Left colon (tissue), 2 donors: ENCODE measurements around the gene LIPG. TPM values are rescaled to one million over a fixed set of nuclear protein-coding genes. Genes with fewer than 3 reads are reported as not detected.
"Not testable (repeated sequence)": the region's sequence is repeated elsewhere in the genome, so short reads cannot be mapped to it uniquely, and the experiment has no call there.

Experiments used
- ATAC-seq: fragments of 200-7000 bp; cut with Tn5 transposase; one replicate; pipeline ENCODE4 v1.9.1; 2020; ENCODE audit warnings: mild to moderate bottlenecking, moderate library complexity
- DNase-seq, 2 donors: peaks; one replicate each; pipeline ENCODE4 v3.0.0-alpha.2; 2020
- intact Hi-C, 2 donors: fragments of 100-400 bp; cut with DNase I in 1 of 2; cut with micrococcal nuclease in 1 of 2; formaldehyde crosslinking; loops; one replicate each; pipeline versions ENCODE4 v1.11.2 to v1.14.0; 2022; cut with DNase I, micrococcal nuclease
- total RNA-seq, 2 donors: library from RNA; stranded (reverse); fragmentation: NEBNext Ultra II Directional; extraction: Animal tissue kit (Norgen Biotek cat#: 25700); gene quantifications; one replicate each; pipeline ENCODE4 v1.2.1, GENCODE V29; 2021
- donor health status: DM: no; HTN: no; CAD: no.
- donor health status: DM: yes; HTN: yes; CAD: no.

Gene LIPG
- total RNA-seq, 2 donors from 2014 or later: 14.2 to 39.0 TPM

DNA sequence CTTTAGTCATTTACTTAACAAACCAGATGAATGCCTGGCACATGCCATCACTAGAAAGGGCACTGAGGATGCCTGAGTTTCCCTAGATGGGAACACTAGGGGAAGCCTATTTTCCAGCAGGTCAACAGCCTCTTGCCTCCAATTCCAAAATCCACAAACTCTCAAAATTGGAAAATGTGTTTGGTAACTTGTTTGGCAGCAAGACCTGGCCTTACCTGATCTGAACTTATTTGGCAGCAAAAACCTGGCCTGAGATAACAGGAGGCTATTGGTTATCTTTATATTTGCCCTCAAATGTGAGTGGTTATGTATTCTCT is 2.6 kb downstream of the LIPG start:
- DNase-seq (no peak), ATAC-seq (no peak)
- intact Hi-C loops: no loop called here

DNA sequence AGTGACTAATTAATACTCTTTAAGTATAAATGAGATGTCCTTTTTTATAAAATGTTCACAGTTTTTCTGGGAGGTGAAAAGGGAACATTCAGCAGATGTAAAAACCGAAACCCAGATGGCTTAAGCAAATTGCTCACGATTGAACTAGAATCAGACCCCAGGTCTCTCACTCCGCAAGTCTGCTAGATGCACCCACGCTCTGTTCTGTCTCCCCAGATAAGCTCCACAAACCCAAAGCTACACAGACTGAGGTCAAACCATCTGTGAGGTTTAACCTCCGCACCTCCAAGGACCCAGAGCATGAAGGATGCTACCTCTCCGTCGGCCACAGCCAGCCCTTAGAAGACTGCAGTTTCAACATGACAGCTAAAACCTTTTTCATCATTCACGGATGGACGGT is 3.2 kb downstream of the LIPG start:
- ATAC-seq (no peak), DNase-seq (no peak)
- intact Hi-C loops: no loop called here

DNA sequence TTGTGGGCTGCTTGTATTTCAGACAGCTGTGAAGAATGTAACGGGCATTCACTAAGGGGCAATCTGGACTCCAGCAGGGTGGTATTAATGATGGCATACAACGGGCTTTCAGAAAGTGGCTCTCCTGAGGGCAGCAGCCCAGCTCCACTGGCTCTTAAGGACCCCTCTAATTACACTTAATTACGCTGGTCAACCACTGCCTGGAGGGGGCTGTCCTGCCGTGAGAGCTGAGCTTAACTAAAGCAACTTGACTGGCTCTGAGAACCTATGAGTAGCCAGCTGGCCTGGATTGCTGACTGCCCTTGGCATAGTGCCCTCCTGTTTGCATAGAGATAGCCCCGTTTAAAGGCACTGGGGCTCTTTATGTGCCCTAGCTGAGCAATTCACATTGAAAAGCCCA is 3.8 kb downstream of the LIPG start:
- DNase-seq: no peak
- ATAC-seq: no peak
- intact Hi-C loops: no loop called here

DNA sequence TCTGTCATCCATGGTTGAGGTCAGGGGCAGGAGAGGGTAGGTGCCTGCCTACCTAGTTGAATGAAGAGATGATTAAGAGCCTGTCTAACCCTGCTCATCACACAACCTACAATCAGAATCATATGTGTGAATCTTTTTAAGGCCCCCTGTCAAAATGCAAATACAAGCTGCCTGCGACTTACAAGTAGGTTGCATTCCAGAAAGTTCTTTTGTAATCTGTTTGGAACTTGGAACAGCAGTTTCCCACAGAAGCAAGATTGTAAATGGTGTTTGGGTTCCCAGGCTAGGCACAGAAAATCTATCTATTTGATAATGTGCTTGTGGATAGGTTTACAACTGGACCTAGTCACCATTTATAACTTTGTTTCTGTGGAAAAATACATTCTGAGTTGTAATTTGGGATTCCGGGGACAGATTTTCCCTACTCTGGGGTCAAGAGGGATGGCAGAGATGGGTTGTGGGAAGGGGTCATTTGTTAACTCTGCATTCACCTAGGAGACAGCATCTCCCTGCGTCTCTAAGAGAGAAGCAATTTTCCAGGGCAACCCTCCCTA is 4.4 kb downstream of the LIPG start:
- DNase-seq: no peak
- intact Hi-C loops: no loop called here
- no peak for ATAC-seq

DNA sequence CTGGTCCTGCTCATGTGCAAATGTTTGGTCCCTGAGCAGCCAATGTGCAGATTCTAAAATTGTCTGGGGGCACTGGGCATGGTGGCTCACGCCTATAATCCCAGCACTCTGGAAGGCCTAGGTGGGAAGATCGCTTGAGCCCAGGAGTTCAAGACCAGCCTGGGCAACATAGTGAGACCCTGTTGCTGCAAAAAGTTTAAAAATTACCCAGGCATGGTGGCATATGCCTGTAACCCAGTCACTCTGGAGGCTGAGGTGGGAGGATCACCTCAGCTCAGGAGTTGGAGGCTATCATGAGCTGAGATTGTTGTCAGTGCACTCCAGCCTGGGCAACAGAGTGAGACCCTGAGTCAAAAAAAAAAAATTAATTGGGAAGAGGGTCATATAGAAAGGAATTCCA is 5.1 kb downstream of the LIPG start:
- intact Hi-C loops: no loop called here
- DNase-seq: no peak
- no peak for ATAC-seq

GRCh38 chr18:49569724-49570123 is 7.9 kb downstream of the LIPG start:
- ATAC-seq (no peak), DNase-seq (no peak)
- intact Hi-C loops: no loop called here

DNA sequence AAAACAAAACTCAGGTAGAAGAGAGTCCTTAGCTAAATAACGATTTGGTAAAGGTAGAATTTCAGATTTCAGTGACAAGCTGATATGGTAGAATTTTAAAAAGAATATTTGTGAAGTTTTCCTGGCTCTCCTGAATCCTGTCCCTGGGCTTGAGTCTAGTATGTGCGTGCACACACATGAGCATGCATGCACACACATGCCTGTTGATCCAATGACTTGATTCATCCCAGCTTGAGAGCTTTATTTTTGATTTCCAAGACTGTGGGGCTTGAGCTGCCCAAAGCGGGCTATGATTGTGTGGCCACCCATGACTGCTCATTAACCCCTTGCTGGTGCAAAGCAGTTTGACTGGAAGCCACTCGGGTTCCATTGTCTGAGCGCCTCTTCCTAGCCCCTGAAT is 9.0 kb downstream of the LIPG start:
- DNase-seq (no peak), ATAC-seq (no peak)
- intact Hi-C loops: no loop called here

DNA sequence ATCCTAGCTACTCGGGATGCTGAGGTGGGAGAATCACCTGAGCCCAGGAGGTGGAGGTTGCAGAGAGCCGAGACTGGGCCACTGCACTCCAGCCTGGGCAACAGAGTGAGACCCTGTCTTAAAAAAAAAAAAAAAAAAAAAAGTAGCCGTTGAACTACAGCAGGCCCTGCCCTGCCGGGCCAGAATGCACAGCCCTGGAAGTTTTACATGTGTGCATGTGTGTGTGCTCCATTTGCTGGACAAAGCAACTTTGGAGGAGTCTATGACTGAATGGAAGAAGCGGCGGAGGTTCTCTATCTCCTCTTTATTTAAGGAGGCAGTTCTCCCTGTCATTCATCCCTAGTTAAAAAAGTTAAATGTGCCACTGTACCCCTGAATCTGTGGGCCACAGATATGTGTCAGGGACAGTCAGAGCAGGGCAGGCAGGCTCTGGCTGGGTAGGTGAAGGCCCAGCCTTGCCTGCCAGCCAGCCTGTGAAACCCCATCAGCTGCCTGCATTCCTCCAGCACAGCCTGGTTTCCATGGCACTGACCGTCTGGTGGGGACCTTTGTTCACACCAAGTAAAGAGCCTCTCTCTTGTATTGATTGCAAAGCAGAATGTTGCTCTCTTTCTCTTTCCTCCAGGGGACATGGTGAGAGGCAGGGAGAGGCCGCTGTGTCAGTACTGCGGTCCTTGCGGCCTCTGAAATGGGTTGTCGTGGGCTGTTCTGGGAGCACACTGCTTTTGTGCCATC is 10.9 kb downstream of the LIPG start:
- DNase-seq (no peak), ATAC-seq (no peak)
- intact Hi-C loops: no loop called here

DNA sequence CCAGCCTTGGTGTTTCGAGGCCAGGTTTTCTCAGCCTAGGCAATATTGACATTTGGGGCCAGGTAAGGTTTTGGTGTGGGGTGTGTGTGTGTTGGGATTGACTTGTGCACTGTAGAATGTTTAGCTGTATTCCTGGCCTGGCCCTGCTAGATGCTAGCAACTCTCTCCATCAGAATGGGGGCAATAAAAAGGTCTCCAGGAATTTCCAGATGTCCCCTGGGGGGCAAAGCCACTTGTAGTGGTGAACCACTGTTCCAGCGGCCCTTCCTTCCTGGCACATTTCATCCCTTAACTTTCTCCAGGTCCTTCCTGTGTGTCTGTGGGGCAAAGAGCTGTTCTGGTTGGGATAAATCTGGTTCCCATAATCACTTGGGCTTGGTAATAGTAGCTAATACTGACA is 12.0 kb downstream of the LIPG start:
- no peak for ATAC-seq
- intact Hi-C loops: no loop called here
- DNase-seq: no peak

- ATAC-seq, intact Hi-C loops, DNase-seq: not testable (repeated sequence)
Observed at GRCh38 chr18:49579041-49579440, 17.2 kb downstream of the LIPG start.

- ATAC-seq, intact Hi-C loops, DNase-seq: not testable (repeated sequence)
Observed at GRCh38 chr18:49579583-49579982, 17.7 kb downstream of the LIPG start.

- ATAC-seq: no peak
- DNase-seq: no peak
- intact Hi-C loops: no loop called here
Observed at GRCh38 chr18:49580279-49580678, 18.4 kb downstream of the LIPG start.

DNA sequence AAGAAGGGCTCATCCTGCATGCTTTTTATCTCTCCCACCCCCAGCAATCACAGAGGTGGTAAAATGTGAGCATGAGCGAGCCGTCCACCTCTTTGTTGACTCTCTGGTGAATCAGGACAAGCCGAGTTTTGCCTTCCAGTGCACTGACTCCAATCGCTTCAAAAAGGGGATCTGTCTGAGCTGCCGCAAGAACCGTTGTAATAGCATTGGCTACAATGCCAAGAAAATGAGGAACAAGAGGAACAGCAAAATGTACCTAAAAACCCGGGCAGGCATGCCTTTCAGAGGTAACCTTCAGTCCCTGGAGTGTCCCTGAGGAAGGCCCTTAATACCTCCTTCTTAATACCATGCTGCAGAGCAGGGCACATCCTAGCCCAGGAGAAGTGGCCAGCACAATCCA is 19.5 kb downstream of the LIPG start:
- intact Hi-C loops: no loop called here
- ATAC-seq: no peak
- DNase-seq: no peak

DNA sequence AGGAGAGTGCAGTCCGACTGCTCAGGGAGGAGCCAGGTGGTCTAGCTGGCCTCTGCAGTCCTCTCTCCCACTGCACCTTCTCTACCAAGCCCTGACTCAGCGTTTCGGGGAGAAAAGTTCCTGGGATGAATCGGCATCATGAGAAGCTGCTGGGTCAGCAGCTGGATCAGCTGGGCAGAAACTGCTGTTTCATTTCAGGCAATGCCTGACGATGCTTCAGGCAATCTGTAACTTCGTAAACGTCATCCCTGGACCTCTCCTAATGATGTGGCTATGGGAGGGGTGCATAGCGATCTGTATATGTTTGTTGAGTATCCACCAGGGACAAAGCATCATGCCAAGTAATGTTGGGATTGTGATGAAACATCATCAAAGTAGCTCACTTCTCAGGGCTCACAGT is 20.7 kb downstream of the LIPG start:
- intact Hi-C loops: no loop called here
- no peak for DNase-seq
- no peak for ATAC-seq

GRCh38 chr18:49584394-49584793 is 22.5 kb downstream of the LIPG start:
- ATAC-seq: no peak
- no peak for DNase-seq

DNA sequence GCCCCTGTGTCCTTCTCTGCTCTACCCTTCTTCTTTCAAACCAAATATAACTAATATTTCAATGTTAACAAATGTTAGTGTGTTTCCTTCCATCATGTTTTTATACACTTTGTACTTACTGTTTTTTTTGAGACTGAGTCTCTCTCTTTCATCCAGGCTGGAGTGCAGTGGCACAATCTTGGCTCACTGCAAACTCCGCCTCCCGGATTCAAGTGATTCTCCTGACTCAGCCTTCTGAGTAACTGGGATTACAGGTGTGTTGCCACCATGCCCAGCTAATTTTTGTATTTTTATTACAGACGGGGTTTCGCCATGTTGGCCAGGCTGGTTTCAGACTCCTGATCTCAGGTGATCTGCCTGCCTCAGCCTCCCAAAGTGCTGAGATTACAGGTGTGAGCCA is 23.1 kb downstream of the LIPG start:
- intact Hi-C loops, DNase-seq, ATAC-seq: not testable (repeated sequence)

More at GRCh38 chr18:49584394-49584793, 22.5 kb downstream of the LIPG start:
- intact Hi-C loops: no loop called here

DNA sequence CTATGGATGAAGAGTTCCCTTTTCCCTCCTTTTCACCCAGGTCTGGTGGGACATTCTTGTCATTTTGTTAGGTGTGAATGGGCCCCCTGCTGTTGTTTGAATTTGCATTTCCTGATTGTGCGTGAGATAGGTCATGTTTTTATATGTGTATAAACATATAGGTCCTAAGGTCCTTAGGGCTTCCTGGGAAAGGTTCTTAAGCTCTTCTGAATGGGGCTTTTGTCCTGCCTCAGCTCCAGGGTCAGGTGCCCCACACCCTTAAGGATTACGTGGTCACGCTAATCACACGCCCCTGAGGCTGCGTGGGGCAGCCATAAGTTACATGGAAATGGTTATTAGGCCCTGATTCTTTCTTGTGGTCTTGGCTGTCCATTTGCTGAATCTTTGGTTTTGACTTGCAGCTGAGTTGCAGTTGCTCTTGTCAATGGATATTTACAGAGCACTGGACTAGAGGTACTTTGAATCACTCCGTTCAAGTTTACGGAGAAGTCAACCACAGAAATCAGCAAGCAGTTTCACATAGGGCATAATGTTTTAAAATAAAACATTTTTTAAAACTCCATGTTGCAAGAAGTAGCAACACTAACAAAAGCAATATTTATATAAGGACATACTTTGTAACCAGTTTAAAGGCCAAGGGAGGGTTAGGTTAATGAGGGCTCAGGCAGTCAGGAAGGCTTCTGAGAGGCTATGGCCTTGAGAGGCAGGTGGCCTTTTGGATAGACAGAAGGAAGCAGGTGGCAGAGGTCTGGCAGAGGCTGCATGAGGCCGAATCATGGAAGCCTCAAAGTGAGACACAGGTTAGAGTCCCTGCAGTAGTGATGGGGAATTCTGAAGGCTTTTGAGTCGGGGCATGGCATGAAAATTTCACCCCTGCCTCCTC is 24.2 kb downstream of the LIPG start:
- intact Hi-C loops: no loop called here
- no peak for DNase-seq
- ATAC-seq: peak; percentile 55

GRCh38 chr18:49588171-49588570 is 26.3 kb downstream of the LIPG start:
- DNase-seq: no peak
- intact Hi-C loops: no loop called here
- no peak for ATAC-seq

DNA sequence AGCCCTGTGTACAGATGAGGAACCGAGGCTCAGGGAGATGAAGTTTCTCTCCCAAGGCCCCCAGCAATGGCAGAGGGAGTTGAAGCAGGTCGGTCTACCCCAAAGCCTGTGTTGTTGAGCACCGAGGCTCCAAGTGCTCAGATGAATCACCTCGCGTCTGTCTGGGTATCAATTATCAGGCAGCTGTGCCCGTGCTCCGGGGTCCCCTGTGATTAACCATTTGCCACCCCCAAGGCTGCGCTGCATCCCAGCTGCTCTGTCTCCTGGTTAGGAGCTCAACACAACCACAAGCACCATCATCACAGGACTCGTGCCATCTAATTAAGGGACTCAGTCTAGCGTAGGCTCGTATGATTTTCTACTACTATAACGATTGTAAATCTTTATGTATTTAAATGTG is 27.1 kb downstream of the LIPG start:
- DNase-seq (no peak), ATAC-seq (no peak)
- intact Hi-C loops: no loop called here

GRCh38 chr18:49590608-49591007 is 28.8 kb downstream of the LIPG start:
- DNase-seq (peak; percentile 49 to 55), ATAC-seq (peak; percentile 50)
- intact Hi-C loops: no loop called here
